ENCODE results near the gene ABHD16B.

Gene ABHD16B

GRCh38 chr20:63886054-63886419 is 24.7 kb downstream of the ABHD16B start:
- DNase-seq (ENCODE audit: insufficient read length, low spot score) (no peak), FAIRE-seq (no peak)
- no peak for TF ChIP-seq POU2F2 (IDR thresholded peaks at IDR 0.05; ENCODE audit: low read depth, low read length)
- no peak for TF ChIP-seq PAX5 (IDR thresholded peaks at IDR 0.05; ENCODE audit: insufficient read depth, low read length, severe bottlenecking)
- no peak for TF ChIP-seq POLR2A (IDR thresholded peaks at IDR 0.05; ENCODE audit: low read depth, low read length)
- no peak for TF ChIP-seq POLR2AphosphoS5 (IDR thresholded peaks at IDR 0.05; ENCODE audit: low read depth, low read length)
- TF ChIP-seq TAF1 (IDR thresholded peaks at IDR 0.05; ENCODE audit: low read depth, low read length), result no peak
- no peak for TF ChIP-seq SPI1 (IDR thresholded peaks at IDR 0.05; ENCODE audit: low read depth, low read length)

DNA sequence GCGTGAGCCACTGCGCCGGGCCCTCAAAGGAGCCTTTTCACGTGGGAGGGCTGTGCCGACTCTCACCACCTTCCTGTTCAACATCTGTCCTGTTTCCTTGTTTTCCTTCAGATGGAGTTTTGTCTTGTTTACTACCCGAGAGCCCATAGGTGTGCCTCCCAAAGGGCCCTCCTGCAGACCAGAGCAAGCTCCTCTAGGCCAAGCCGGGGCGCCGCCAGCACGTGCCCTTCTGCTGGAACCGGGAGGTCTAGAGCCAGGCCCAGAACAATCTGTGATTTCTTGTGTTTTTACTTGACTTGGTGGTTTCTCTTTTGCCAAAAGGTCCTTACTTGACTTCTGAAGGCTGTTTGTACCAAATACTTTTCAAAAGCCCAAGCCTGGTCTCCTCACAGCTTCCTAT is 25.6 kb downstream of the ABHD16B start:
- TF ChIP-seq TAF1 (IDR thresholded peaks at IDR 0.05; ENCODE audit: low read depth, low read length) (no peak), PAX5 (IDR thresholded peaks at IDR 0.05; ENCODE audit: insufficient read depth, low read length, severe bottlenecking) (no peak), SPI1 (IDR thresholded peaks at IDR 0.05; ENCODE audit: low read depth, low read length) (no peak), POLR2A (IDR thresholded peaks at IDR 0.05; ENCODE audit: low read depth, low read length) (no peak), POLR2AphosphoS5 (IDR thresholded peaks at IDR 0.05; ENCODE audit: low read depth, low read length) (no peak), POU2F2 (IDR thresholded peaks at IDR 0.05; ENCODE audit: low read depth, low read length) (no peak)
- FAIRE-seq (no peak), DNase-seq (ENCODE audit: insufficient read length, low spot score) (no peak)

- TF ChIP-seq POLR2A (IDR thresholded peaks at IDR 0.05; ENCODE audit: low read depth, low read length) (no peak), TAF1 (IDR thresholded peaks at IDR 0.05; ENCODE audit: low read depth, low read length) (no peak), POU2F2 (IDR thresholded peaks at IDR 0.05; ENCODE audit: low read depth, low read length) (no peak), PAX5 (IDR thresholded peaks at IDR 0.05; ENCODE audit: insufficient read depth, low read length, severe bottlenecking) (no peak), SPI1 (IDR thresholded peaks at IDR 0.05; ENCODE audit: low read depth, low read length) (no peak), POLR2AphosphoS5 (IDR thresholded peaks at IDR 0.05; ENCODE audit: low read depth, low read length) (no peak)
- DNase-seq (ENCODE audit: insufficient read length, low spot score), result no peak
- FAIRE-seq, result no peak
These were observed 28.2 kb downstream of the ABHD16B start for GRCh38 chr20:63889241-63890200.

DNA sequence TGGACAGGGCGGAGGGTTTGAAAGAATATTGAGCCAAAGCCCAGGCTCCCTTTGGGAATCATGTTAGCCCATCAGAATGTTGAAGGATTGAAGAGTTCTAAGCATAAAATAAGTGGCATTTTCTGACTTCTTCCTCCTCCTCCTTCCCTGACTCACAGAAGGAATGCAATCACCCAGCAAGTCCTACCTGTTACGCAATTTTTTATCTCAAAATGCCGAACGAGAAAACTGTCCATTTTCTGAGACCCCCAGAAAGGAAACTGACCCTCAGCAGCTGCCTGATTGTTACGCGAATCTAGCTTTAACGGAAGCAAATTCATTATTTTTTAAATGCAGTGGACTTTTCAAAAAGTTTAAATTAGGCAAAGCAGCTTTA is 28.9 kb downstream of the ABHD16B start:
- no peak for FAIRE-seq
- TF ChIP-seq SPI1 (IDR thresholded peaks at IDR 0.05; ENCODE audit: low read depth, low read length) (no peak), POLR2A (IDR thresholded peaks at IDR 0.05; ENCODE audit: low read depth, low read length) (no peak), POU2F2 (IDR thresholded peaks at IDR 0.05; ENCODE audit: low read depth, low read length) (no peak), PAX5 (IDR thresholded peaks at IDR 0.05; ENCODE audit: insufficient read depth, low read length, severe bottlenecking) (no peak), TAF1 (IDR thresholded peaks at IDR 0.05; ENCODE audit: low read depth, low read length) (no peak), POLR2AphosphoS5 (IDR thresholded peaks at IDR 0.05; ENCODE audit: low read depth, low read length) (no peak)

DNA sequence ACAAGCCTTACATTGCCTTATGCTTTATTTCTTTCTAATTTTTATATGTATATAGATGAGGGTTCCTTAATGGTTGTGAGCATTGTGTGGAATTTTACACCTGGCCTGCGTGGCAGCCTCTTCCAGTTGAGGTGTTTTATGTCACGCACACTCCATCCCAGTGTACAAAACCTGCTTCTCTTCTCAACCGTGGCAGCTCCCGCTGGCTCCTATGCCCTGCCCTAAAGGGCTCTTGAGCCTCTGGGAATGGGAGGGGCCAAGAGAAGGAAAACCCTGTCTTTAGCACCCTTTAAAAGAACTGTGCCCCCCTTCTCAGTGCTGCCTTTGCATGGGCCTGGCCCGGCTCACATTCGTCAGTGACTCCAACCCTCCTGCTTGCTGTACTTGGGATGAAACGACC is 29.3 kb downstream of the ABHD16B start:
- TF ChIP-seq POLR2AphosphoS5 (IDR thresholded peaks at IDR 0.05; ENCODE audit: low read depth, low read length) (no peak), TAF1 (IDR thresholded peaks at IDR 0.05; ENCODE audit: low read depth, low read length) (no peak), POU2F2 (IDR thresholded peaks at IDR 0.05; ENCODE audit: low read depth, low read length) (no peak), POLR2A (IDR thresholded peaks at IDR 0.05; ENCODE audit: low read depth, low read length) (no peak)
- no peak for FAIRE-seq
- no peak for DNase-seq (ENCODE audit: insufficient read length, low spot score)

More for the DNA sequence above, 28.9 kb downstream of the ABHD16B start:
- no peak for DNase-seq (ENCODE audit: insufficient read length, low spot score)

GRCh38 chr20:63891061-63892002 is 30.0 kb downstream of the ABHD16B start:
- no peak for TF ChIP-seq POU2F2 (IDR thresholded peaks at IDR 0.05; ENCODE audit: low read depth, low read length)
- no peak for TF ChIP-seq SPI1 (IDR thresholded peaks at IDR 0.05; ENCODE audit: low read depth, low read length)
- TF ChIP-seq POLR2A (IDR thresholded peaks at IDR 0.05; ENCODE audit: low read depth, low read length), result no peak
- no peak for TF ChIP-seq PAX5 (IDR thresholded peaks at IDR 0.05; ENCODE audit: insufficient read depth, low read length, severe bottlenecking)
- TF ChIP-seq TAF1 (IDR thresholded peaks at IDR 0.05; ENCODE audit: low read depth, low read length), result no peak
- no peak for TF ChIP-seq POLR2AphosphoS5 (IDR thresholded peaks at IDR 0.05; ENCODE audit: low read depth, low read length)
- DNase-seq (ENCODE audit: insufficient read length, low spot score) (no peak), FAIRE-seq (no peak)

GRCh38 chr20:63892402-63892801 is 31.1 kb downstream of the ABHD16B start:
- DNase-seq (ENCODE audit: insufficient read length, low spot score) (no peak), FAIRE-seq (no peak)
- TF ChIP-seq SPI1 (IDR thresholded peaks at IDR 0.05; ENCODE audit: low read depth, low read length) (no peak), POLR2AphosphoS5 (IDR thresholded peaks at IDR 0.05; ENCODE audit: low read depth, low read length) (no peak), POLR2A (IDR thresholded peaks at IDR 0.05; ENCODE audit: low read depth, low read length) (no peak), POU2F2 (IDR thresholded peaks at IDR 0.05; ENCODE audit: low read depth, low read length) (no peak), TAF1 (IDR thresholded peaks at IDR 0.05; ENCODE audit: low read depth, low read length) (no peak), PAX5 (IDR thresholded peaks at IDR 0.05; ENCODE audit: insufficient read depth, low read length, severe bottlenecking) (no peak)

DNA sequence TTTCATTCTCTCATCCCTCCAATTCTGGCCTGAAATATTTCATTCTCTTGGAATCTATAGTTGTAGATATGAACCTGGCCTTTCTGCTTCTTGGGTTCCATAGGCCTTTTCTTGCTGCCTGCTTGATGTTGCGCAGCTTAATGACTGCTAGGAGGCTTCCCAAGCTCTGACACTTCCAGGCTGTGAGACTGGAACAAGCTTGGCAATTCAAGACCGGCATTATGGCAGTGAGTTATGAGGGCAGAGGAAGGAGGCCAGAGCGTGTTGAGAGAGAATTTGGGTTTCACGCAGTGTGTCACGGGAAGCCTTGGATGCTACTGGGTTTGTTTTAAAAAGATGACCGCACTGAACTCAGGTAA is 32.7 kb downstream of the ABHD16B start:
- no peak for DNase-seq (ENCODE audit: insufficient read length, low spot score)
- FAIRE-seq, result no peak
- TF ChIP-seq POU2F2 (IDR thresholded peaks at IDR 0.05; ENCODE audit: low read depth, low read length), result no peak
- TF ChIP-seq POLR2A (IDR thresholded peaks at IDR 0.05; ENCODE audit: low read depth, low read length), result no peak
- TF ChIP-seq PAX5 (IDR thresholded peaks at IDR 0.05; ENCODE audit: insufficient read depth, low read length, severe bottlenecking), result no peak
- no peak for TF ChIP-seq SPI1 (IDR thresholded peaks at IDR 0.05; ENCODE audit: low read depth, low read length)
- no peak for TF ChIP-seq POLR2AphosphoS5 (IDR thresholded peaks at IDR 0.05; ENCODE audit: low read depth, low read length)
- TF ChIP-seq TAF1 (IDR thresholded peaks at IDR 0.05; ENCODE audit: low read depth, low read length), result no peak
